DND-41 (cell line): ENCODE data around the gene ACACA.

Experiments used
- ATAC-seq: fragments of 200-7000 bp; cut with Tn5 transposase; 3 replicates; pipeline ENCODE4 v1.9.1; 2021; ENCODE audit warnings: low read depth; ENCODE audit not compliant: insufficient read depth
- DNase-seq: peaks from one replicate; pipeline ENCODE4 v3.0.0-alpha.2; 2020
- H2AFZ ChIP-seq: 2 replicates; pipeline ENCODE4 v1.6.0; 2012; ENCODE audit warnings: low read depth, low read length
- H3K27ac ChIP-seq: 2 replicates; pipeline ENCODE4 v1.5.1; 2012; ENCODE audit warnings: low read length, inconsistent platforms
- H3K27me3 ChIP-seq: fragments of 200-600 bp; sonication (generic); 2 replicates; pipeline ENCODE4 v1.6.0; 2012; ENCODE audit warnings: low read length, mild to moderate bottlenecking, inconsistent platforms; ENCODE audit not compliant: insufficient read depth, poor library complexity
- H3K36me3 ChIP-seq: 2 replicates; pipeline ENCODE4 v1.5.1; 2012; ENCODE audit warnings: low read length, inconsistent platforms; ENCODE audit not compliant: insufficient read depth
- H3K4me1 ChIP-seq: 2 replicates; pipeline ENCODE4 v1.5.1; 2012; ENCODE audit warnings: mild to moderate bottlenecking, low read length; ENCODE audit not compliant: insufficient read depth
- H3K4me2 ChIP-seq: 2 replicates; pipeline ENCODE4 v1.6.0; 2012; ENCODE audit warnings: mild to moderate bottlenecking, moderate library complexity, low read length, inconsistent platforms; ENCODE audit not compliant: insufficient read depth
- H3K4me3 ChIP-seq, 2 experiments: fragments of 200-600 bp in 1 of 2; shearing (Covaris generic) in 1 of 2; 2 replicates each; pipeline ENCODE4 v1.5.1; 2012 to 2016; ENCODE audit warnings: inconsistent platforms in 2 of 2, low read length in 2 of 2, mild to moderate bottlenecking in 2 of 2, low read depth in 1 of 2, moderate library complexity in 1 of 2
- H3K79me2 ChIP-seq: 2 replicates; pipeline ENCODE4 v1.6.0; 2012; ENCODE audit warnings: low read length, inconsistent platforms; ENCODE audit not compliant: insufficient read depth
- H3K9ac ChIP-seq: 2 replicates; pipeline ENCODE4 v1.6.0; 2012; ENCODE audit warnings: low read depth, mild to moderate bottlenecking, inconsistent platforms, low read length, moderate library complexity
- H3K9me3 ChIP-seq: 2 replicates; pipeline ENCODE4 v1.5.1; 2012; ENCODE audit warnings: low read length, moderate library complexity, mild to moderate bottlenecking, inconsistent platforms; ENCODE audit not compliant: insufficient read depth, severe bottlenecking
- H4K20me1 ChIP-seq: 2 replicates; pipeline ENCODE4 v1.6.0; 2012; ENCODE audit warnings: low read length; ENCODE audit not compliant: insufficient read depth
- CTCF ChIP-seq: IDR thresholded peaks from 2 replicates; pipeline ENCODE4 v1.5.1; 2012; ENCODE audit warnings: borderline replicate concordance, low read length, moderate library complexity, mild to moderate bottlenecking; ENCODE audit not compliant: poor library complexity, severe bottlenecking; ENCODE audit errors: extremely low read depth
- EZH2 ChIP-seq: IDR thresholded peaks from 3 replicates; pipeline ENCODE4 v1.6.1; 2012; ENCODE audit warnings: borderline replicate concordance, low read depth, mild to moderate bottlenecking, moderate library complexity, low read length, inconsistent platforms; ENCODE audit not compliant: severe bottlenecking

The ACACA gene

GRCh38 chr17:37309051-37309450 is 97.6 kb downstream of the ACACA start:
- no peak overlapping the region for H3K4me2 ChIP-seq
- ATAC-seq (no peak), DNase-seq (no peak)
- TF ChIP-seq CTCF (no peak), EZH2 (no peak)
- no peak overlapping the region for H2AFZ ChIP-seq
- H3K4me1 ChIP-seq, result no peaks in the 10 kb centered on the region
- no peak overlapping the region for H3K27ac ChIP-seq
- no peak overlapping the region for H3K4me3 ChIP-seq
- peaks cover 16% of the 10 kb centered on the region; the same call in 1 of the 2 replicates for H3K36me3 ChIP-seq
- H3K79me2 ChIP-seq, result peaks cover 7% of the 10 kb centered on the region; the same call in 1 of the 2 replicates
- peaks cover 3% of the 10 kb centered on the region; the same call in 1 of the 2 replicates for H4K20me1 ChIP-seq
- no peaks in the 10 kb centered on the region for H3K9me3 ChIP-seq
- no peak overlapping the region for H3K9ac ChIP-seq
- H3K27me3 ChIP-seq, result no peaks in the 10 kb centered on the region

- Histone ChIP-seq H3K27ac (no peak overlapping the region), H3K27me3 (no peaks in the 10 kb centered on the region), H3K36me3 (peaks cover 16% of the 10 kb centered on the region; the same call in 1 of the 2 replicates), H3K4me2 (no peak overlapping the region), H3K9me3 (no peaks in the 10 kb centered on the region), H3K4me1 (no peaks in the 10 kb centered on the region), H3K4me3 (no peak overlapping the region), H3K79me2 (peaks cover 7% of the 10 kb centered on the region; the same call in 1 of the 2 replicates), H4K20me1 (peaks cover 3% of the 10 kb centered on the region; the same call in 1 of the 2 replicates), H2AFZ (no peak overlapping the region), H3K9ac (no peak overlapping the region)
- no peak for ATAC-seq
- TF ChIP-seq CTCF, result no peak
- TF ChIP-seq EZH2, result no peak
- DNase-seq, result no peak
These were observed 101.2 kb downstream of the ACACA start for GRCh38 chr17:37305406-37305905.

GRCh38 chr17:37301288-37301687 is 105.3 kb downstream of the ACACA start:
- TF ChIP-seq CTCF, result no peak
- no peak for TF ChIP-seq EZH2
- ATAC-seq, result no peak
- H3K9me3 ChIP-seq, result no peaks in the 10 kb centered on the region

GRCh38 chr17:37300683-37301082 is 106.0 kb downstream of the ACACA start:
- DNase-seq, result no peak
- Histone ChIP-seq H3K36me3 (peaks cover 6% of the 10 kb centered on the region; the same call in 1 of the 2 replicates), H3K9me3 (no peaks in the 10 kb centered on the region), H3K9ac (no peak overlapping the region), H3K79me2 (peaks cover 8% of the 10 kb centered on the region; the same call in 1 of the 2 replicates), H3K4me3 (no peak overlapping the region), H3K4me1 (no peaks in the 10 kb centered on the region), H2AFZ (no peak overlapping the region), H3K27ac (no peak overlapping the region), H3K4me2 (no peak overlapping the region), H4K20me1 (peaks cover 11% of the 10 kb centered on the region; the same call in 1 of the 2 replicates), H3K27me3 (no peaks in the 10 kb centered on the region)
- TF ChIP-seq CTCF (no peak), EZH2 (no peak)
- no peak for ATAC-seq

More at GRCh38 chr17:37301288-37301687, 105.3 kb downstream of the ACACA start:
- no peak overlapping the region for H2AFZ ChIP-seq
- H4K20me1 ChIP-seq, result peaks cover 11% of the 10 kb centered on the region; the same call in 1 of the 2 replicates
- H3K4me2 ChIP-seq, result no peak overlapping the region
- DNase-seq, result no peak
- no peaks in the 10 kb centered on the region for H3K4me1 ChIP-seq
- H3K27me3 ChIP-seq, result no peaks in the 10 kb centered on the region
- H3K4me3 ChIP-seq, result no peak overlapping the region
- peaks cover 8% of the 10 kb centered on the region; the same call in 1 of the 2 replicates for H3K79me2 ChIP-seq
- peaks cover 6% of the 10 kb centered on the region; the same call in 1 of the 2 replicates for H3K36me3 ChIP-seq
- H3K27ac ChIP-seq, result no peak overlapping the region
- H3K9ac ChIP-seq, result no peak overlapping the region
